HuH-7.5 (cell line): ENCODE results near the gene NEK1.
A peak's percentile ranks its signal among the peaks of the same experiment; 100 is the strongest.

Experiments used
- DNase-seq: peaks from one replicate; pipeline ENCODE4 v3.0.0; 2011; ENCODE audit warnings: low spot score

NEK1 gene

GRCh38 chr4:169611991-169612870 is at the start of gene NEK1:
Gene NEK1 (minus strand): TSS chr4:169612583. CDS start chr4:169602630, 9,953 bp downstream.
- peak; percentile 66 for DNase-seq

GRCh38 chr4:169661761-169662160 is 49.4 kb upstream of the NEK1 start:
- DNase-seq, result no peak

GRCh38 chr4:169660929-169661328 is 48.5 kb upstream of the NEK1 start:
- no peak for DNase-seq

GRCh38 chr4:169659716-169660670 is 47.6 kb upstream of the NEK1 start:
- DNase-seq, result peak; percentile 36

- no peak for DNase-seq
Measured at GRCh38 chr4:169658975-169659715, 46.8 kb upstream of the NEK1 start.

- DNase-seq, result no peak
Measured at GRCh38 chr4:169658196-169658595, 45.8 kb upstream of the NEK1 start.

- no peak for DNase-seq
Measured at GRCh38 chr4:169657470-169658107, 45.2 kb upstream of the NEK1 start.

GRCh38 chr4:169655401-169655800 is 43.0 kb upstream of the NEK1 start:
- no peak for DNase-seq

- no peak for DNase-seq
Measured at GRCh38 chr4:169652535-169652934, 40.2 kb upstream of the NEK1 start.

- DNase-seq, result no peak
Measured at GRCh38 chr4:169650227-169650936, 38.0 kb upstream of the NEK1 start.

GRCh38 chr4:169649545-169650226 is 37.3 kb upstream of the NEK1 start:
- DNase-seq, result no peak

GRCh38 chr4:169645627-169646026 is 33.2 kb upstream of the NEK1 start:
- no peak for DNase-seq

GRCh38 chr4:169644802-169645201 is 32.4 kb upstream of the NEK1 start:
- no peak for DNase-seq

GRCh38 chr4:169640261-169640870 is 28.0 kb upstream of the NEK1 start:
- no peak for DNase-seq

- no peak for DNase-seq
Measured at GRCh38 chr4:169634975-169635374, 22.6 kb upstream of the NEK1 start.

- no peak for DNase-seq
Measured at GRCh38 chr4:169632896-169633295, 20.5 kb upstream of the NEK1 start.

- no peak for DNase-seq
Measured at GRCh38 chr4:169630069-169630468, 17.7 kb upstream of the NEK1 start.

- DNase-seq, result no peak
Measured at GRCh38 chr4:169628579-169628978, 16.2 kb upstream of the NEK1 start.

- DNase-seq, result no peak
Measured at GRCh38 chr4:169627307-169627706, 14.9 kb upstream of the NEK1 start.
